Measurements from ENCODE around the gene PRDM12.

Gene PRDM12

DNA sequence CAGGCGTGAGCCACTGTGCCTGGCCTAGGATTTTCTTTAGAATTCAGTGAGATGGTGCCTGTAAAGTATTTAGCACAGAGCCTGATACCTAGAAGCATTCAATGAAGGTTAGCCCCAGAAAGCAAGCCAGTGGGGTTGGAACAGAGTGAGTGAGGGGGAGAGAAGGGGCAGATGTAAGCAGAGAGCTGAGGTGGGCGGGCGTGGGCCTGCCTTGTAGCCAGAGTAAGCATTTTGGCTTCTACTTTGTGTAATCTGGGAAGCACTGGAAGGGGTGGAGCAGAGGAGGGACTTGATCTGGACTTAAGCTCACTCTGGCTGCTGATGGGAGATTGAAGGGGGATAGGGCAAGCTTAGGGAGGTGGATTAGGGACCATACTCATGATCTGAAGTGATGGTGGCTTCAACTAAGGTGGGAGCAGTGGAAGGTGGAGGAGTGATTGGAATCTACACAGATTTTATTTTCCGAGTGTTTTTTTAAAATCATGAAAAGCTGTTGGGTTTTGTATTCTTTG is 31.8 kb downstream of the PRDM12 start:
- Histone ChIP-seq H3K36me3 (ENCODE audit: insufficient read depth, low read length) (peaks cover 57% of the 10 kb centered on the region), H3K9ac (ENCODE audit: insufficient read length) (no peak overlapping the region), H3K9me3 (ENCODE audit: low read depth, low read length) (no peaks in the 10 kb centered on the region), H3K4me3 (no peak overlapping the region), H3K27ac (no peak overlapping the region)
- DNase-seq (ENCODE audit: low read depth, low spot score), result no peak
- TF ChIP-seq POLR2AphosphoS5 (IDR thresholded peaks at IDR 0.05; ENCODE audit: borderline replicate concordance, low read depth, low read length), result no peak
- no peak for TF ChIP-seq FOXP2 (optimal IDR thresholded peaks at IDR 0.05; ENCODE audit: control extremely low read depth, extremely low read length, insufficient read depth)
- no peak for TF ChIP-seq EZH2 (IDR thresholded peaks at IDR 0.05)

DNA sequence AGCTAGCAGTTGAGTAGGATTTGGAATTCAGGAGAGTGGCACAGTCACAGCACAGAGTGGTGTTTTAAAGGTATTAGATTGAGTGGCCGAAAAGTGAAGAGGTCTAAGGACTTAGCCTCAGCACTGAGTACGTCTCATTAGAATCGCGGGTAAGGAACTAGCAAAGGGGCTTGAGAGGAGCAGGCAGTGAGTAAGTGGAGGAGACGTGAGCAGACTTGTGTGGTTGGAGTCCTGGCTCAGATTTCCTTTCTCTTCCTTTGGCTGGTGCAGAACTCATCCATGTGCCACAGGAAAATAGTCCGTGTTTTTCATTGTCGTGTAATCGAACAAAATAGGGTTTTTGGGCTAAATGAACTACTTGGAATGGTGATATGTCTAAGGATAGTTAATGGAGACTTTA is 32.6 kb downstream of the PRDM12 start:
- H3K9ac ChIP-seq (ENCODE audit: insufficient read length), result no peak overlapping the region
- H3K27ac ChIP-seq, result no peak overlapping the region
- H3K36me3 ChIP-seq (ENCODE audit: insufficient read depth, low read length), result peaks cover 65% of the 10 kb centered on the region
- DNase-seq (ENCODE audit: low read depth, low spot score), result no peak
- no peak for TF ChIP-seq EZH2 (IDR thresholded peaks at IDR 0.05)
- no peak for TF ChIP-seq POLR2AphosphoS5 (IDR thresholded peaks at IDR 0.05; ENCODE audit: borderline replicate concordance, low read depth, low read length)
- TF ChIP-seq FOXP2 (optimal IDR thresholded peaks at IDR 0.05; ENCODE audit: control extremely low read depth, extremely low read length, insufficient read depth), result no peak
- H3K9me3 ChIP-seq (ENCODE audit: low read depth, low read length), result no peaks in the 10 kb centered on the region
- H3K4me3 ChIP-seq, result no peak overlapping the region

DNA sequence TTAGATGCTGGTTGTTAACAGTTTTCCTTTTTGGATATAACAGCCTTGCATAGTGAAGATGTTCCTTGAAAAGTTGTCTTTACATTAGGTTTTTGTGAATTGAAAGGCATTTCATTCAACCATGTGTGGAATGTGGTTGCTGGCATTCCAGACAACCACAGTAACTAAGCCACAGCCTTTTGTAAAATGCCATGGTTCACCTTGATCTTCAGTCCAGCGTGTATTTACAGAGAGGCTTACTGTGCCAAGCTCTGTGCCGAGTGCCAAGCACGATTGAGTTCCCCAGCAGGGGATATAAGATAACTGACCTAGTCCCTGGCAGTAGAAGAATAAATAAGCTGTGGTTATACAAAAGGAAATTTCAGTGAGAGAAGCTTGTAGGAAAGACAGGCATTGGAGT is 34.1 kb downstream of the PRDM12 start:
- Histone ChIP-seq H3K9me3 (ENCODE audit: low read depth, low read length) (no peaks in the 10 kb centered on the region), H3K9ac (ENCODE audit: insufficient read length) (peak overlapping the region; percentile 13), H3K27ac (0 out of 2 replicates have a peak overlapping the region, but pooled peaks have one; percentile 12), H3K4me3 (no peak overlapping the region), H3K36me3 (ENCODE audit: insufficient read depth, low read length) (peaks cover 80% of the 10 kb centered on the region)
- no peak for DNase-seq (ENCODE audit: low read depth, low spot score)
- no peak for TF ChIP-seq FOXP2 (optimal IDR thresholded peaks at IDR 0.05; ENCODE audit: control extremely low read depth, extremely low read length, insufficient read depth)
- no peak for TF ChIP-seq EZH2 (IDR thresholded peaks at IDR 0.05)
- TF ChIP-seq POLR2AphosphoS5 (IDR thresholded peaks at IDR 0.05; ENCODE audit: borderline replicate concordance, low read depth, low read length), result no peak

- Histone ChIP-seq H3K4me3 (no peak overlapping the region), H3K9ac (ENCODE audit: insufficient read length) (no peak overlapping the region), H3K36me3 (ENCODE audit: insufficient read depth, low read length) (peaks cover 85% of the 10 kb centered on the region), H3K27ac (no peak overlapping the region), H3K9me3 (ENCODE audit: low read depth, low read length) (no peaks in the 10 kb centered on the region)
- TF ChIP-seq FOXP2 (optimal IDR thresholded peaks at IDR 0.05; ENCODE audit: control extremely low read depth, extremely low read length, insufficient read depth) (no peak), EZH2 (IDR thresholded peaks at IDR 0.05) (no peak), POLR2AphosphoS5 (IDR thresholded peaks at IDR 0.05; ENCODE audit: borderline replicate concordance, low read depth, low read length) (no peak)
- no peak for DNase-seq (ENCODE audit: low read depth, low spot score)
Measured at GRCh38 chr9:130699047-130699446, 34.7 kb downstream of the PRDM12 start.

GRCh38 chr9:130701059-130702022 is 36.9 kb downstream of the PRDM12 start:
- Histone ChIP-seq H3K4me3 (no peak overlapping the region), H3K27ac (no peak overlapping the region), H3K9ac (ENCODE audit: insufficient read length) (no peak overlapping the region), H3K9me3 (ENCODE audit: low read depth, low read length) (no peaks in the 10 kb centered on the region), H3K36me3 (ENCODE audit: insufficient read depth, low read length) (peaks cover 81% of the 10 kb centered on the region)
- DNase-seq (ENCODE audit: low read depth, low spot score), result no peak
- TF ChIP-seq POLR2AphosphoS5 (IDR thresholded peaks at IDR 0.05; ENCODE audit: borderline replicate concordance, low read depth, low read length) (no peak), FOXP2 (optimal IDR thresholded peaks at IDR 0.05; ENCODE audit: control extremely low read depth, extremely low read length, insufficient read depth) (no peak), EZH2 (IDR thresholded peaks at IDR 0.05) (no peak)

DNA sequence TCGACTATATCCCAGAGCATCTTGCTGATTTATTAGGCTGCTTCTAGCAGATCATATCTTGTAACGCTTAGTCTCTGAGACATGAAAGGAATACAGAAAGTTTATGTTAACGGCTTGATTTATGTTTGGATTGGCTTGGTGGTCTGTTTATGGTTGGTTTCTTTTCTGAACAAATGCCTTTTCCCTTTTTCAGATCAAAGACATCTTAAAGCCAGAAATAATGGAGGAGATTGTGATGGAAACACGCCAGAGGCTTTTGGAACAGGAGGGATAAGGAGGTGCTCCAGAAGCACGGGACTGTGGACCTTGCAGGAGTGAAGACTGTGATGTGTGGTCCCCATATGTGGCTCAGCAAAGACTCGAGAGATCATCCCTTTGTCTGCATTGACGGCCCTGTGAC is 39.1 kb downstream of the PRDM12 start:
- no peaks in the 10 kb centered on the region for H3K9me3 ChIP-seq (ENCODE audit: low read depth, low read length)
- TF ChIP-seq EZH2 (IDR thresholded peaks at IDR 0.05) (no peak), FOXP2 (optimal IDR thresholded peaks at IDR 0.05; ENCODE audit: control extremely low read depth, extremely low read length, insufficient read depth) (no peak), POLR2AphosphoS5 (IDR thresholded peaks at IDR 0.05; ENCODE audit: borderline replicate concordance, low read depth, low read length) (no peak)
- no peak overlapping the region for H3K9ac ChIP-seq (ENCODE audit: insufficient read length)
- H3K4me3 ChIP-seq, result no peak overlapping the region
- H3K27ac ChIP-seq, result no peak overlapping the region
- no peak for DNase-seq (ENCODE audit: low read depth, low spot score)
- peaks cover 59% of the 10 kb centered on the region for H3K36me3 ChIP-seq (ENCODE audit: insufficient read depth, low read length)

DNA sequence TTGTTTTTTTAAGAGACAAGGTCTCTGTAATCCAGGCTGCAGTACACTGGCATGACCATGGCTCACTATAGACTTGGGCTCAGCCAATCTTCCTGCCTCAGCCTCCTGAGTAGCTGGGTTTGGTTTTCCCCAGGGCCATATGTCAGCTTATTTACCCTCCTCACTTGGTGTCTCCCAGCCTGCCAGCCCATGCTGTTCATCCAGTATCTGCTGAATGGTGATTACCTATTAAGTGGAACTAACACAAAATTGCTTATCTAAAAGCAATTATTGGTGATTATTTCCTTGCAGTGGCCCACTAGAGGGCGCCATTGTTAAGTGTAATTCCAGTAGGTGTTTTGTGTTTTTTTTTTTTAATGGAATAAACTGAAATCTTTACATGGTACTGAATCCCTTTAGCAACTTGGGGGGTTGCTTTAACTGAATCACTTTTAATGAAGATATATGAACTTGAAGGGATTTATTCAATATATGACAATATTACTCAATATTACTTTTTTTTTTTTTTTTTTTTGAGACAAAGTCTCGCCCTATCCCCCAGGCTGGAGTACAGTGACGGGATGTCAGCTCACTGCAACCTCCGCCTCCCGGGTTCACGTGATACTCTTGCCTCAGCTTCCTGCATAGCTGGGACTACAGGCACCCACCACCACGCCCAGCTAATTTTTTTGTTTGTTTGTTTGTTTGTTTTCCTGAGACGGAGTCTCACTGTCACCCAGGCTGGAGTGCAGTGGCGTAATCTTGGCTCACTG is 43.0 kb downstream of the PRDM12 start:
- TF ChIP-seq EZH2 (IDR thresholded peaks at IDR 0.05), result no peak
- TF ChIP-seq FOXP2 (optimal IDR thresholded peaks at IDR 0.05; ENCODE audit: control extremely low read depth, extremely low read length, insufficient read depth), result no peak
- no peak; the same call in 1 of the 2 replicates for TF ChIP-seq POLR2AphosphoS5 (IDR thresholded peaks at IDR 0.05; ENCODE audit: borderline replicate concordance, low read depth, low read length)
- Histone ChIP-seq H3K4me3 (no peak overlapping the region), H3K9ac (ENCODE audit: insufficient read length) (no peak overlapping the region), H3K36me3 (ENCODE audit: insufficient read depth, low read length) (peaks cover 27% of the 10 kb centered on the region), H3K27ac (peak overlapping the region; percentile 49), H3K9me3 (ENCODE audit: low read depth, low read length) (no peaks in the 10 kb centered on the region)
- DNase-seq (ENCODE audit: low read depth, low spot score), result no peak

DNA sequence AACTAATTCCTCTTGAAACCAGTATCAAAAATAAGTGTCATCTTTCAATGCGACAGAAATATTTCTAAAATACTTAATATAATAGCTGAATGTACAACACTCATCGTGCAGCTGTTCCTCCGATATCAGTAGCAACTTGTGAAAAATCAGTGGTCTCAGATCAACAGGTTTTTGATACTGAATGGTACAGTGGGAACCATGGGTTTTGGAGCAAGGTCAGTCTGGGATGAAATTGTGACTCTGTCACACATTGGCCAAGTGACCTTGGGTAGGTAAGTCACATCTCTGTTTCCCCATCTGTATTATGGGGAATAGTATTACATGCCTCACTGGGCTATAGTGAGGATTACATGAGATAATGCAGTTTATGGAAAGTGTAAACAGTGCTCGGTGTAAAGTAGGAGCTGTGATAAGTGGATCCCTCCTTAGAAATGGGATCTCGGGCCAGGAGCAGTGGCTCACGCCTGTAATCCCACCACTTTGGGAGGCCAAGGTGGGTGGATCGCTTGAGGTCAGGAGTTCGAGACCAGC is 46.5 kb downstream of the PRDM12 start:
- no peak overlapping the region for H3K4me3 ChIP-seq
- H3K9ac ChIP-seq (ENCODE audit: insufficient read length), result no peak overlapping the region
- H3K27ac ChIP-seq, result no peak overlapping the region
- H3K9me3 ChIP-seq (ENCODE audit: low read depth, low read length), result no peaks in the 10 kb centered on the region
- no peaks in the 10 kb centered on the region for H3K36me3 ChIP-seq (ENCODE audit: insufficient read depth, low read length)
- no peak for TF ChIP-seq EZH2 (IDR thresholded peaks at IDR 0.05)
- no peak for TF ChIP-seq POLR2AphosphoS5 (IDR thresholded peaks at IDR 0.05; ENCODE audit: borderline replicate concordance, low read depth, low read length)
- no peak for TF ChIP-seq FOXP2 (optimal IDR thresholded peaks at IDR 0.05; ENCODE audit: control extremely low read depth, extremely low read length, insufficient read depth)
- DNase-seq (ENCODE audit: low read depth, low spot score), result no peak
